HG02623 (cell line): ENCODE measurements around the gene RELB.
"Not testable (repeated sequence)": the region's sequence is repeated elsewhere in the genome, so short reads cannot be mapped to it uniquely, and the experiment has no call there.

Source experiments
- ATAC-seq: cut with Tn5 transposase; IDR thresholded peaks from one replicate; pipeline ENCODE4 v1.9.1; 2021; ENCODE audit warnings: moderate library complexity; ENCODE audit not compliant: unreplicated experiment

Gene RELB, protein sequence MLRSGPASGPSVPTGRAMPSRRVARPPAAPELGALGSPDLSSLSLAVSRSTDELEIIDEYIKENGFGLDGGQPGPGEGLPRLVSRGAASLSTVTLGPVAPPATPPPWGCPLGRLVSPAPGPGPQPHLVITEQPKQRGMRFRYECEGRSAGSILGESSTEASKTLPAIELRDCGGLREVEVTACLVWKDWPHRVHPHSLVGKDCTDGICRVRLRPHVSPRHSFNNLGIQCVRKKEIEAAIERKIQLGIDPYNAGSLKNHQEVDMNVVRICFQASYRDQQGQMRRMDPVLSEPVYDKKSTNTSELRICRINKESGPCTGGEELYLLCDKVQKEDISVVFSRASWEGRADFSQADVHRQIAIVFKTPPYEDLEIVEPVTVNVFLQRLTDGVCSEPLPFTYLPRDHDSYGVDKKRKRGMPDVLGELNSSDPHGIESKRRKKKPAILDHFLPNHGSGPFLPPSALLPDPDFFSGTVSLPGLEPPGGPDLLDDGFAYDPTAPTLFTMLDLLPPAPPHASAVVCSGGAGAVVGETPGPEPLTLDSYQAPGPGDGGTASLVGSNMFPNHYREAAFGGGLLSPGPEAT

DNA sequence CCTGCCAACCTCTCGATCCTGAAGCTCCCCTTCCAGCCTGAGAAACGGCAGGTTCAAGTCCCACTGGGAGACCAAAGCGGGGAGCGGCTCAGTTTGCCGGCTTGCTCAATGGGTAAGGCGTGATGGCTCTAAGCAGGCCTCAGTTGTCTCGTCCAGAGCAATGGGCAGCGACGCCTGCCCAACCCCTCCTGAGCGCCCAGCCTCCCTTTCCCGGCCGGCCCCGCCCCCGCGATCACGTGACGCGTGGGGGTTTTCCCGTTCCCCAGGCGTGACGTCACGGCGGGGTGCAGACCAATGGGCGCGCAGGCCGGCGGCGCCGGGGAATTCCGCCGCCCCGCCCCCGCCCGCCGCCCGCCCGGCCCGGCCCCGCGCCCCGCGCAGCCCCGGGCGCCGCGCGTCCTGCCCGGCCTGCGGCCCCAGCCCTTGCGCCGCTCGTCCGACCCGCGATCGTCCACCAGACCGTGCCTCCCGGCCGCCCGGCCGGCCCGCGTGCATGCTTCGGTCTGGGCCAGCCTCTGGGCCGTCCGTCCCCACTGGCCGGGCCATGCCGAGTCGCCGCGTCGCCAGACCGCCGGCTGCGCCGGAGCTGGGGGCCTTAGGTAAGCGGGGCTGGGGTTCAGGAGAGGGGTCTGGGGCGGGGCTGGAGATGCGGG, at the start of gene RELB:
RELB (plus strand) TSS at position 378 of the 653 bp plus-strand sequence; CDS start at position 494, 116 bp downstream.
- peak; percentile 35 for ATAC-seq

DNA sequence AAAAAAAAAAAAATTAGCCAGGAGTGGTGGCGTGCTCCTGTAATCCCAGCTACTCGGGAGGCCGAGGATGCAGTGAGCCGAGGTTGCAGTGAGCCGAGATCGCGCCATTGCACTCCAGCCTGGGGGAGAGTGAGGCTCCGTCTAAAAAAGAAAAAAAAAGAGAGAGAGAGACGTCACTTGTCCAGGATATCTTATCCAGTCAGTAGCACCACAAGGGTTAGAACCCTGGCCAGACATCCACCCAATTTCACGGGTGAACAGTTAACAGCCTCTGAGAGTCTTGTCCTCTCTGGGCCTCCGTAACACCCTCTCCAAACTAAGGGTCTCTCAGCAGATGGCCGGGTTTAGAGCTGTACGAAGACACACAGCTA, 47.0 kb upstream of the RELB start:
- no peak for ATAC-seq

DNA sequence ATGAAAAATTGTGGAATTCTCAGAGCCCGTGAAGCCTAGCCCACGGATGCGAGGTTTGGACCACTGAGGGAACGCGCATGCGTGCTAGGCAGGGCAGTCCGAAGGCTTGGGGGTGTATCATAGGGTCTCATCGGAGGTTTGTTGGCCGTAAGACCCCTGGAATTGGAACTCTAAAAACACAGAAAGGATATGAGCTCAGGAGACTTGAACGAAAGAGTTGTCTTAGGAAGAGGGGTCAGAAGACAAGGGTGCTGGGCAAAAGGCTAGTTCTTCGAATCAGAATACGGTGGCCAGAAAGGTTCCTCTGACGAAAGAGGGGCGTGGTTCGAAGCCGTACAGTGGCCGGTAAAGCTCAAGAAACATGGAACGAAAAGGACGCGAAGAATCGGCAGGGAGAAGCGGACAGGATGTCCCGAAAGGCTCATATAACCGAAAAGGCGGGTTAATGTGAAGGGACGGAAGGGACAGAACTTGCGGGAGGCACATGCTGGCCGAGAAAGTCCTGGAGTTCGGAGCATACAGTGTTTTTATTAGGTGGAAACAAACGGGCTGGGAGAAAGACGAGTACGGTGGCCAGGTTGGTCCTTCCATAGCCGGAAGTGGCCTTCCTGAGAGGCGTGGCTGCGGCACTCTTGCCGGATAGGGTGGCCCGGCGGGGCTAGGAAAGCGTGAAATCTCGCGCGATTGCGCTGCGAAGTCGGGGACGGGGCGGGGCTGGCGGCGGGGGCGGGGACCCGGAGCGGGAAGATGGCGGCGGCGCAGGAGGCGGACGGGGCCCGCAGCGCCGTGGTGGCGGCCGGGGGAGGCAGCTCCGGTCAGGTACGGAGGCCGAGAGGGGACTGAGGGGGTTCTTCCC, 46.4 kb upstream of the RELB start, which contains the start of gene CLPTM1:
CLPTM1 (plus strand) TSS at position 732 of the 856 bp plus-strand sequence; CDS start at position 748, 16 bp downstream.
- ATAC-seq: peak; percentile 79

DNA sequence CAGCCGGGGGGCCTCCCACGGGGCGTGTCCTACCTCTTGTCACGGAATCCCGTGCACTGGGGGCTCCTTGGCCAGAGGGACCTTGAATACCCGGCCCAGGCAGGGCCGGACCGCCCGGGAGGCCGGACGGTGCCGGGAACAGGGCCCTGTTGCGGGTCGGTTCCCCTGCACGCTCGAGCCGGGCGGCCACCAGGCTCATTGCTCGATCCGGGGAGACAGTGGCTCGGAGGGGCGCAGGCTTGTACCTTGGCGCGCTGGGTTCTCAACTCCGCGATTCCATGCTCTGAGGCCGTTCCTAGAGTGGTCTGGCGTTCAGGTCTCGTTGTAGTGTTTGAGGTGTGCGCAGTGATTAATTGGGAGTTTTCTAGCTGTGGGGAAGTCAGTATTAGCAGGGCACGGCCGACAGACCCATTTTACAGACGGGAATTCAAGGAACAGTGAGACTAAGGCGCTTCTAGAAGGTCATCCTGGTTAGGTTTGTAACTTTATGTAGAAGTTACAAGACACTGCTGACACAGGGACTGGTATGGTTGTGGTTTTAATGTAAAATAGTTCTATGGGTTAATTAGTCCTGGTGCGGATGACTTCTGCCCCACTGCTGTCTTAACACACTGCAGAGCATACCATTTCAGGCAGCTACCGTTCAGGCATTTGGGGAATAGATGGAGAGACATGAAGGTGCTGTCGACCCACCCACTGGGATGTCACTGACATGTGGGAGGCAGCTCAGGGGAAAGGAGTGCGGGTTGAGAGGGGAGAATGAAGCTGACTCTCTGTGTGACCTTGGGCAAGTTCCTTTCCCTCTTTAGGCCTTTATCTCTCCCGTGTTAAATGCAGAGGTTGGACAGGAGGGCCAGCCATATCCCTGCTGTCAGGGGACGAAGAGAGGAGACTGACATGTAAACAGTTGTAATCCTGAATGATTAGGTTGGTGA, 45.5 kb upstream of the RELB start:
- ATAC-seq: no peak

DNA sequence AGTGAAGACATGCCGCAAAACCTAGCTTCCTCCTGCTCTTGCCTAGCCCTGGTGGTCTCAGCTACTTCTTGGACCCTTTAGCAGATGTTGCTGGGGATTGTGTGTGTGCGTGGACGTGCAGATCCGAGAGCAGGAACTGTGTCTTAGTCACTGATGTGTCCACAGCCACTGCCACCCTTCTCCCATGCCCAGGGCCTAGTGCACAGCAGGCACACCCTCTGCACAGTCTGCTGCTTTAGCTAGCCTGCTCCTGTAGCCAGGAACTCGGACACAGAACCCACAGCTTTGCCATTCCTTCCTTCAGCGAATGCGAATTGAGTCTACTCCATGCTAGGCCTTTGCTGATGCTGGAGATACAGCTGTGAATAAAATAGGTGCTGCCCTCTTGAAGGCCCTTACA, 43.7 kb upstream of the RELB start:
- no peak for ATAC-seq

DNA sequence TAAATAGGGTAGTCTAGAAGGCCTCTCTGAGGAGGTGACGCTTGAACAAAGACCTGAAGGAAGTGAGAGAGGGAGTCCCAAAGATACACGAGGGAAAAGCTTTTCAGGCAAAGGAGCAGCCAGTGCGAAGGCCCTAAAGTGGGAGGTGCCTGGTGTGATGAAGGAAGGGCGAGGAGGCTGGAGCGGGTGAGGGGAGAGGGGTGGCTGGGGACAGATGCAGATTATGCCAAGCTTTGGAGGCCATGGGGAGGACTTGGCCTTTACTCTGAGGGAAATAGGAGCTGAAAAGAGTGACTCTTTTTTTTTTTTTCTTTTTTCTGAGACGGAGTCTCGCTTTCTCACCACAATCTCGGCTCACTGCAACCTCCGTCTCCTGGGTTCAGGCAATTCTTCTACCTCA, 43.2 kb upstream of the RELB start:
- ATAC-seq: no peak

DNA sequence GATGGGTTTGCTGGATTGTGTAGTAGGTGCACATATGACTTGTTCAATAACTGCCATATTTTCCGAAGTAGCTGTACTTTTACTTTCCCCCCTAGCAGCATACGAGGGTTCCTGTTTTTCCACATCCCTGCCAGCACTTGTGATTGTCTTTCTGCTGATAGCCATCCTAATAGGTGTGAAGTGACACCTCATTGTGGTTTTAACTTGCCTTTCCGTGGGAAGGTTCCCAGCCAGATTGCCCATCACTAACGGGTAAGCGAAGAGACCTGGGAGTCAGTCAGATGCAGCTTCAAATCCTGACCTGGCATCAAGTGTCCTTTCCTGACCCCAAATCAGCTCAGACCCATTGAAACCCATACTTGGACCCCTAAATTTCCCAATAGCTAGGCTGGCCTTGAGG, 41.6 kb upstream of the RELB start:
- no peak for ATAC-seq

DNA sequence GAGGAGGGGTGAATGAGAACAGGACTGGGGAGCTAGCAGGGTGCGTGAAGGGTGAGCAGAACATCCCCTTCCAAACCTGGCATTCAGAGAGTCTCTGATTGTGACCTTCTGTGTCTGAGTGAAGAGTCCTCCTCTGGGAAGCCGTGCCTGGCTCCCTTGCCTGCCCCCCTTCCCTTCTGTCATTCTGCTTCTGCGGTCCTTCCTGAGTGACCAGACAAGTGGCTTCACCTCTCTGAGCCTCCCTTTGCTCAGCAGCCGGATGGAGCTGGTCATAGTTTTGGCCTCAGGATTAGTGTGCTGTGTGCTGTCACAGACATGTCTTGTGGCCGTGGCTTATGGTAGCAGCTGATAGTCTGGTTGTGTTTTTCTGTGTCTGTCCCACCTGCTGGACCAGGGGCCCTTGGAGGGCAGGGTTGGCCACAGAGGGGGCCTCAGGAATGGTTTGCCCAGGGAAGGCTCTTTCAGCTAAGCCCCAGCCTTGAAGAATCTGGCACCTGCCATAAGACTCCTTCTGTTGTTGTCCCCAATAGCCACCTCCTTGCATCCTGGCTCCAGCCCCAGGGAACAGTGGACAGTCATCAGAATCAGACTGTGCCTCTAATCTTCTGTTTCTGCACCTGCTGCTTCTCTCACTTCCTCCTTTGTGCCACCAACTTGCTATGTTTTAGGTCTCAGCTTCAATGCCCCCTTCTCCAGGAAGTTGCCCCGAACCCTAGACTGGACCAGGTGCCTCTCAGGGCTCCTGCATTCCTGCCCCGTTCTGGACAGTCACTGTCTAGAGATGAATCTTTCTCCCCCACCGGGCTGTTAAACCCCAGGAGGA, 40.1 kb upstream of the RELB start:
- ATAC-seq: no peak

DNA sequence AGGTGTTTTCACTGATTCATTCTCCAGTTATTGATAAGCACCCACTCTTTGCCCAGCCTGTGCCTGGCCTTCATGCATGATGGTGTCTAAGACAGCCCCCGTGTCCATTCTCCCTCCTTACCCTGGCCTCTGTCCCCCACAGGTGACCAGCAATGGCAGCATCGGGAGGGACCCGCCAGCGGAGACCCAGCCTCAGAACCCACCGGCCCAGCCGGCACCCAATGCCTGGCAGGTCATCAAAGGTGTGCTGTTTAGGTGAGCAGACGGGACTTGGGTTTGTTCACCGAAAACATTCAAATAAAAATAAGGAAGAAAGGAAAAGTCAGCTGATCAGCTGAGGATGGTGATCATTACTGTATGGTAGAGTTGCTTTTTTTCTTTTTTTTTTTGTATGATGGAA, 39.4 kb upstream of the RELB start:
- ATAC-seq: no peak

DNA sequence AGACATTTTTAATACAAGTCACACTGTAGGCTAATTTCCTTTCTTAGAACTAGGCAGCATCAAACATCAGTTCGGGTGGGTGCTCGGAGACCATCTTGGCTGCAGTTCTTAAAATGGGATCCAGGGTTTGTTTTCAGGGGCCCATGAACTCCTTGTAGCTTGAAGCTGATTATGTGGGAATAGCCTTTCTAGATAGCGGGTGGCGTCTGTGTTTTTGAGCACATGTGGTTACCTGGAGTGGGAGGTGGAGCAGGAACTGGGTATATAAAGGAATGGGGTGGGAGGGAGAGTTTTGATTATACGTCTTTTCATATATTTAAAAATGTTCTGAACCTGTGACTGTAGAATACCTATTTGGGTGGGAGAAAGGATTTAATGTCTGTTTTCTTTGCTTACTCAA, 33.1 kb upstream of the RELB start:
- ATAC-seq: no peak

DNA sequence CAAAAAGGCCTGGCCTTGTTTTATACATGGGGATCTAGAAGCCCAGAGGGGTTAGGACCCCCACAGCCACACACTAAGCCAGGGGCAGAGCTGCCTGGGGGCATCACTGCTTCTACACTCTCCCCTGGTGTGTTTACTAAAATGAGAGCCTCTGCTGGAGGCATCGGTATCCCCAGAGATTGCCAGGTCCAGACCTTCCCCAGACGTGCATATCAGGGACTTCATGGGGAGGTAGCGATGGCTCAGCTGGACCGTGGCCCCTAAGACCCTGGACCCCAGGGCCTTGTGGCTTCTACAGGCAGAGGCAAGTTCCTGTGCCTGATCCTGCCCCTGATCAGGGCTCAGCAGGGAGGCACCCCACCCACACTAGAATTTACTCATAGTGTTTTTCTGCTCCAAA, 32.6 kb upstream of the RELB start:
- ATAC-seq: no peak

DNA sequence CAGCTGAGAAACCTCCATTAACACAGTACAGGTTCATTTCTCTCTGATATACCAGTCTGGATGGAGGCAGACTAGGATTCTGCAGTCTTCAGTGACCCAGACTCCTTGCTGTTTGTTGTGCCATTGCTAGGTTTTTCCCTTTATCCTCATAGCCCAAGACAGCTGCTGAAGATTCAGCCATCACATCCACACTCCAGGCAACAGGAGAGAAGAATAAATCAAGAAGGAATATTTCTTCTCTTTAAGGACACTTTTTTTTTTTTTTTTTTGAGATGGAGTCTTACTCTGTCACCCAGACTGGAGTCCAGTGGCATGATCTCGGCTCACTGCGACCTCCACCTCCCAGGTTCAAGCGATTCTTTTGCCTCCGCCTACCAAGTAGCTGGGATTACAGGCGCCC, 31.8 kb upstream of the RELB start:
- ATAC-seq: no peak

DNA sequence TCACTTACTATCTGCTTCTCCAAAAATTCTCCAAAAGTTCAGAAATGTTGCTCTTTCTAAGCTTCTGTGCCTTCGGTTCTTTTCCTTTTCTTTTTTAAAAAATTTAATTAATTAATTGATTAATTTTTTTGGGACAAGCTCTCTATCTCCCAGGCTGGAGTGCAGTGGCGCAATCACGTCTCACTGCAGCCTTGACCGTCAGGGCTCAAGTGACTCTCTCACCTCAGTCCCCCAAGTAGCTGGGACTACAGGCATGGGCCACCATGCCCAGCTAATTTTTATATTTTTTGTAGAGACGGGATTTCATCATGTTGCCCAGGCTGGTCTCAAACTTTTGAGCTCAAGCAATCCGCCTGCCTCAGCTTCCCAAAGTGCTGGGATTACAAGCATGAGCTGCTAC, 29.8 kb upstream of the RELB start:
- not testable (repeated sequence) for ATAC-seq

DNA sequence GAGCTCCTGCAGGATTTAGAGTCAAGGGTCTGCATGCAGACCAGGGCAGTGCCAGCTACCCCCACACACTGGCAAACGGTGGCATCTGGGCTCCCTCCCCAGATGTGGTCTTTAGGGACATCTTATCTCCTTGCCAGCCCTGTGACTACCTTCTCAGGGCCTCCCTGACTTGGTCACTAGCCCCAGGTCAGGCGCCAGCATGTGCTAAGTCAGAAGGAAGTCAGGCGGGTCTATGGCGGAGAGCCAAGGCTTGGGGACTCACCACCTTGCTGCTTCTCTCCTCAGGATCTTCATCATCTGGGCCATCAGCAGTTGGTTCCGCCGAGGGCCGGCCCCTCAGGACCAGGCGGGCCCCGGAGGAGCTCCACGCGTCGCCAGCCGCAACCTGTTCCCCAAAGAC, 28.5 kb upstream of the RELB start:
- ATAC-seq: no peak

DNA sequence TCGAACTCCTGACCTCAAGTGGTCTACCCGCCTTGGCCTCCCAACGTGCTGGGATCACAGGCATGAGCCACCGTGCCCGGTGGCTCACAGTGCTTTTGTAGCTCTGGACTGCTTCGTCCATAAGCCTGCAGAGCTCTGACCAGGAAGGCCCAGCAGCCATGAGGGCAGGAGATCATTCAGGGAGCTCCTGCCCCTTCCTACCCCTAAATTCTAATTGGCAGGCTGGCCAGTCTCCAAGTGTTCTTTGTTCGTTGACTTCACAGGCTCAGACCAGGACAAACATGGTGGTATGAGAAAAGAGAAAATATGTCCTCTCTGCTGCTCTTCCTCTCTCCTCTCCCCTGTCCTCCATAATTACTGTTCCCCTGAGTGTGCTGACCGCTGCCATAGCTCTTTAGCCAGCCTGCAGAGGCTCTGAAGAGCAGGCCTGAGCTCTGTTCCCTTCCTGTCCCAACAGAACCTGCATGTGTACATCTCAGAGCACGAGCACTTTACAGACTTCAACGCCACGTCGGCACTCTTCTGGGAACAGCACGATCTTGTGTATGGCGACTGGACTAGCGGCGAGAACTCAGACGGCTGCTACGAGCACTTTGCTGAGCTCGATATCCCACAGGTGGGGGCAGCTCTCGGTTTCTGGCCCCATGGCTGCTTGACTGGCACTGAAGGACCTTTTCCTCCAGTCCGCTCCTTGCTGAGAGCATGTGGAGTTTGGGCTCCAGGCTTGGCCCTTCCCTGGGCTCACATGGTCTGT, 27.1 kb upstream of the RELB start:
- ATAC-seq: no peak

DNA sequence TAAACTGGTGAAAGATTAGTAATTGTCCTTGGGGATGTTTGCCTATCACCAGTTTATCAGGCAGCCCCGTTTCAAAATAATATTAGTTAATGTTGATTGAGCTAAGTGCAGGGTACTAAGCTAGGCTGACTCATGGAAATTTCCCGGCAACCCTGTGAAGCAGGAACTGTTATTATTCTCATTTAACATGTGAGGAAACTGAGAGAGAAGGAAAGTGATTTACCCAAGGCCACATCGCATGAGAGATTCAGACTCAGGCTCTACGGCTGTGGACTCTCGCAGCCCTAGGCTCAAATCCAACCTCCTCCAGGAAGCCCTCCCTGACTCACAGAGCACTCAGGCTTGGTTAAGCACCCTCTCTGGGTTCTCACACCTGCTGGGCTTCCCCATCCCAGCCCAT, 26.4 kb upstream of the RELB start:
- no peak for ATAC-seq

DNA sequence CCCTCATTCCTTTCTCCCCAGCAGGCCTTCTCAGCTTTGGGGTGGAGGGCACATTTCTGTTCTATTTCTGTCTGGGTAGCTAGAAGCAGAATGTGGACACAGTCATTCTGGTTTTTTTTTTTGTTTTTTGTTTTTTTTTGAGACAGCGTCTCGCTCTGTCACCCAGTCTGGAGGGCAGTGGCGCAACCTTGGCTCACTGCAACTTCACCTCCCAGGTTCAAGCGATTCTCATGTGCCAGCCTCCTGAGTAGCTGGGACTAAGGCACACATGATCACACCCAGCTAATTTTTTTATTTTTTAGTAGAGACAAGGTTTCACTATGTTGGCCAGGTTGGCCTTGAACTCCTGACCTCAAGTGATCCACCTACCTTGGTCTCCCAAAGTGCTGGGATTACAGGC, 25.8 kb upstream of the RELB start:
- no peak for ATAC-seq

DNA sequence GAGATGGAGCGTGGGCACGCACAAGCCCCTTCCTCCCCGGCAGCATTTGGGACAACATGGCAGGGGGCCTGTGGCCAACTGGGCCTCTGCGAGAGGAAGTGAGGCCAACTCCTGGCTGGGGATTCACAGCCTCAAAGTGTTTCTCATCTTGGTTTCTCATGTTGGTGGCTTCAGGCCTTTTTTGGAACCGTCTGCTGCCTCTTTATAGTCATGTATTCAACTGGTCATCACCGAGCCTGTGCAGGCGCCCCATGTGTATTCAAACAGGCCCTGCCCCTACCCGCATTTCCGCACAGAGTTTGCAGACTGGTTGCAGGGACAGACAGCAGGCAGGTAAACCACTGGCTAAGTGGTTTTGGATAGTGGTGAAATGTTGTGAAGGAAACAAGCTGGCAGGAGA, 17.3 kb upstream of the RELB start:
- no peak for ATAC-seq

DNA sequence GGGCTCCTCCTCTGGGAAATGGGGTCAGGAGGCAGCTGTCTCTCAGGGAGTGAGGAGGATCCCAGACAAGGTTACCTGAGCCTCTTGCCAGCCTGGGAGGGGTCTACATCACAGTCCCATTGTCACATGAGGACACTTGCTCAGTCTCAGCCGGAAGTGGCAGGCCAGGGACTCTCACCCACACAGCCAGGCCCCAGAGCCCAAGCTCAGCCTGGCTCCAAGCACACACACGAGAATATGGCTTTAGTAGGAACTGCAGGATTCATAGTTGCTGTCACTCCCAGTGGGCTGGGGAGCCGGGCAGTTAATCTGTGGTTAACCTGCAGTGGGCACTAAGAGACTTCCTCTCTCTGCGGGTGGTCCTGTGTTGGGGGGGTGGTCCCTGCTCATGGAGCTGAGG, 15.8 kb upstream of the RELB start:
- no peak for ATAC-seq
